DMS79 (cell line): Measurements from ENCODE around the gene SKOR2.
"Not testable (repeated sequence)": the region's sequence is repeated elsewhere in the genome, so short reads cannot be mapped to it uniquely, and the experiment has no call there.

Experiments used
- DNase-seq: peaks from one replicate; lab custom pipeline; 2025; lab: John Stamatoyannopoulos, UW

The SKOR2 gene

GRCh38 chr18:47254341-47254939, 3.0 kb upstream of the SKOR2 start:
- no peak for DNase-seq

DNA sequence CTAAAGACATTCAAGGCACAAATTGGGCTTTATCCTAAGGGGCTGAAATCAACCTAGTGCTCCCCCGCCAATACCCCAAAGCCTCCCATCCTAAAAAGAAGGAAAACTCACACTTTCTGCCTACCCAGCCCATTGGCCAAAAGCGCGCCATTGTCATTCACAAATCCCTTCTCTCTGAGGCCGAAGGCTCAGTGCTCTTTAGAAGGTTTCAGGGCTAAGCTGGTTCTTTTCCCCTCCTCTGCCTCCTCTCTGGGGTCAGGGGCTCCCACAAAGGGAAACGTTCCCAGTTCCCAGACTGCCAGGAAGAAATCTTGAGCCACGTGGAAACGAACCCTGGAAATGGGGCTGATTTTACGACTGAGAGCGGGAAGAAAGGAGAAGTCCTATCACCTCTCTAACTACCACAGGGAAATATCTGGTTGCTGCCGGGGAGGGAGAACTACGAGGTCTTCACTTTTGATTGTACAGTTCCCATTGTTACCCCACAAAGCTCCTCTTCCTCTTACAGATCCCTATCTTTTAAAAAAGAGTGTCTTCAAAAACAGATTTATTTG, 1.7 kb upstream of the SKOR2 start:
- no peak for DNase-seq

GRCh38 chr18:47250391-47251046, 941 bp downstream of the SKOR2 start:
- no peak for DNase-seq

DNA sequence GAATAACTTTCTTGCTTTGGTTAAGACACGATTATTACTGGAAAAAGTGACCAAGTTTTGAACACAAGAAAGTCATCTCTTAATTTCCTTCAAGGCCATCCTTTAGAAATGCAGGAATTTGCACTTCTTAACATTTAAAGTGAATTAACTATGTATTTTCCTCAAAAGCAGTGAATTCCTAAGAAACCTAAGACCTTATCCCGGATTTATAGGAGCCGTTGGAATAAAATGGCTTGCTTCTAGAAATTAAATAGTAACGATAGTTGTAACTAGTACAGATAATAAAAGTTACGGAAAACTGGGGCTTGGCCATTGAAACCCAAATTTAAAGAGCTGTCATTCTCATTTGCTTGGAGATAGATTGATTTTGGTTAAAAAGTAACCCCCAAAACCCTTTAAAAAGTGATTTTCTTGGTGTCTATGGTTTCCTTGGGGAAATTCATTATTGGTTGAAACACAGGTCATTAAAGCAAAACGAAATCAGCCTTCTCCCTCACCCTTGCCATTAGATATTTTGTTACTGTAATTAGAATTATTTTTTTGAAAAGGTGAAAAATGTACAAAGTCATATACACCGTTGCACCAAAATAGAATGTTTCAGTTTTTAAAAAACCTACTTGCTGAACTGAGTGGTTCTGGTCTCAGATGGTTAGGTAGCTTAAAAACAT, 2.0 kb downstream of the SKOR2 start:
- DNase-seq, result no peak

DNA sequence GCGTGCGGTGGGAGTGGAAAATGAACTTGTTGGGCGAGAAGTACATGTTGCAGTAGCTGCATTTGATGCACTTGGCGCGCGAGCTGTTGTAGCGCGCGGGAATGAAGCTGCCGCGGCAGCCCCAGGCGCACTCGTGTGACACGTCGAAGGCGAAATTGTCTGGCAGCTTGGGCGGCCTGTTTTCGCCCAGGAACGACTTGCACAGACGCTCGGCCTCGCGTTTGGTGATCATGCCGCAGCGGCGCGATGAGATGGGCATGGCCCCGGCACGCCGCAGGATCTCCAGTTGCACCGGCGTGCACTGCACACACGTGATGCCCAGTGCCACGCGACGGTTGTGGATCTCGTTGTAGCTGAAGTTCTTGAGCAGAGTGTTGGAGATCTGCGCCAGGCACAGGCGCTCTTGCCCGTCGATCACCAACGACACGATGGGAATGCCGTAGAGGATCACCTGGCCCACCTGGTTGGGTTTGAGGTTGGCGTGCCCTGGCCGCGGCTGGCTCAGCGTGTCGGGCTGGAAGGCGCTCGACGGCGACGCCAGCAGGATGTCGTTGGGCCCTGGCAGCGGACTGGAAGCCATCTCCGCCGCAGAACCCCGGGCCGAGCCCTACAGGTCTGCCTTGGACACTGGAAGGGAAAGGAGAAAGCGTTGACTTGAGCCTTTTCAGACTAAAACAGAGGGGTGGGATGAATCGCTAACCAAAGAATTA, 2.7 kb downstream of the SKOR2 start:
- no peak for DNase-seq

GRCh38 chr18:47248115-47248603, 3.3 kb downstream of the SKOR2 start:
- no peak for DNase-seq

GRCh38 chr18:47247416-47248114, 3.9 kb downstream of the SKOR2 start:
- no peak for DNase-seq

GRCh38 chr18:47247036-47247415, 4.4 kb downstream of the SKOR2 start:
- DNase-seq, result no peak

DNA sequence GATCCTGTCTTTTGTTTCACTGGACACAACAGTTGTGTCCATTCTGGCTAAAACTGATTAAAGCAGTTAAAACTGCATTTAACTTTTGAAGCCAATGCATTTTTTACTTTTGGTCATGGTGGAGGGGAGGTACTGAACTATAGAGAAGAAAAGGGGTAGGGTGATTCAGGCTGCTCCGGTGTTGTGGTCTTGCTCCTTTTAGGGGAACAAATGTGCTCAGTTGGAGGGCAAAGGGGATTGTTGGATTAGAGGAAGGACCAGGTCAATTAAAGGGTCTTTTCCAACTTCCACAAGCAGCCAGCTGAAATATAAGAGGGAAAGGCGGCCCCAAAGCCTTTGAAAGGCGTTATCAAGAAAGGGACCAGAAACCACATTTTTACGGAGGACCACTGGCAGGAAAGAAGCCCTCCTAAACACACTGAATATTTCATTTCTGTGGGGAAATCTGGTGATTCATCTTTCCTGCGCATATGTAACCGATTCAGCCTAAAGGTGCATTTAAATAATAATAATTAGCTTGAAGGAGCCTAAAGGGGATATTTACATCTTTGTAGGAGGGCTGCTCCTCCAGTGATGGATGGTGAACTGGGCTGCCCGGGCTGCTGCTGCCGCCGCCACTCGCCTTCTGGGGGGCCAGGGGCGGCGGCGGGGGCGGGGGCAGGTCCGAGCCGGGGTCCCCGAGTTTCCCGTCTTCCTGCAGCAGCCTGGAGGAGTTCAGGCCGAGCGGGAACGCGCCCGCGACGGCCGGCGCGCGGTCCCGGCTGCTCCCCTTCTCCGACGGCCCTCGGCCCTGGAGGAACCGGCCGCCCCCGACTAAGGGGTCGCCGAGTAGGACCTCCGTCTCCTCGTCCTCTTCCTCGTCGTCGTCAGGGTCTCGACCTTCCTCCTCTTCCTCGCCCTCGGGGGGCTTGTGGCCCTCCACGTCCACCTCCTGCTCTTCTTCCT, 5.2 kb downstream of the SKOR2 start:
- no peak for DNase-seq

DNA sequence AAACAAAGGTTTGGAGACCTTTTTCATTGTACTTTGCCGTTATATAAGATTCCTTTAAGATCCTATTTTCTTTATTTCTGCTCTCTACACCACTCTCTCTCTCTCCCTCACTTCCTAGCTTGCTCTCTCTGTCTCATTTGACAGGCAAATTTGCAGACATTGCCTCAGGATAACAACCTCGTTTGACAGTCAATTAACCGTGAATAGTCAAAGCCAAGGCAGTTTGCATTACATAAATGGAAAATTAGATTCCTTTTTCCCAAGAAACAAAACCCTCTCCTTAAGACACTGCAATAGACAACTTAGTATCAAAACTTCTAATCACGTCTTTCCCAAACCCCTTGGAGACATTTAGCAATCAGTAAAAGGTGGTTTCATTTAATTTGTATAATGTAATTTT, 7.4 kb downstream of the SKOR2 start:
- no peak for DNase-seq

DNA sequence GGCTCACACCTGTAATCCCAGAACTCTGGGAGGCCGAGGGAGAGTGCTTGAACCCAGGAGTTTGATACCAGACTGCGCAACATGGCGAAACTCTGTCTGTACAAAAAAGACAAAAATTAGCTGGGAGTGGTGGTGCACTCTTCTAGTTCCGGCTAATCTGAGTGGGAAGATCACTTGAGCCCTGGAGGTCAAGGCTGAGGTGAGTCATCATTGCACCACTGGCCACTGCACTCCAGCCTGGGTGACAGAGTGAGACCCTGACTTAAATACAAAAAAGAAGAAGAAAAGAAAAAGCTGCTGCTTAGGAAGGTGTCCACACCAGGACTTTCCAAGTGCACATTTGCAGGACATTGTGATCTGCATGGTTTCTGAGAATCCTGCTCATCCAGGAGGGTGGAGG, 16.4 kb downstream of the SKOR2 start:
- DNase-seq, result no peak

GRCh38 chr18:47226660-47227059, 24.8 kb downstream of the SKOR2 start:
- no peak for DNase-seq

GRCh38 chr18:47215554-47216138, 35.8 kb downstream of the SKOR2 start:
- peak; percentile 16 for DNase-seq

DNA sequence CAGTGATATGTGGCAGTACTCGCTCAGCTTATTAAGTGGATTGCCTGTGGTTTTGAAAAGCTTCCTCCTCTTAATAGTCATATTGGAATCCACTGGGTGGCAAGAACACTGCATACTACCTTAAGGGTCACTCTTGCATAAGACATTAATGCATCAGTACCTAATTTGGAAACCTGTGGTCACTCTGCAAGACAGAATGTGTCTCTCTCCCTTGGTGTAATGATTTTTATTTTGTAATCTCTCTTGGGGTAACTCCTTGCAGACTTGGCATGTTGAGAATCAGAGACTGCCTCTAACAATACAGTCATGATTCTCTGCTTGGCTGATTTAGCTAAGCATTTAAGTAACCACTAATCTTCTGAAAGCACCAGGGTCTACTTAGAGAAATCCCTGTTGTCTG, 42.3 kb downstream of the SKOR2 start:
- DNase-seq, result no peak

DNA sequence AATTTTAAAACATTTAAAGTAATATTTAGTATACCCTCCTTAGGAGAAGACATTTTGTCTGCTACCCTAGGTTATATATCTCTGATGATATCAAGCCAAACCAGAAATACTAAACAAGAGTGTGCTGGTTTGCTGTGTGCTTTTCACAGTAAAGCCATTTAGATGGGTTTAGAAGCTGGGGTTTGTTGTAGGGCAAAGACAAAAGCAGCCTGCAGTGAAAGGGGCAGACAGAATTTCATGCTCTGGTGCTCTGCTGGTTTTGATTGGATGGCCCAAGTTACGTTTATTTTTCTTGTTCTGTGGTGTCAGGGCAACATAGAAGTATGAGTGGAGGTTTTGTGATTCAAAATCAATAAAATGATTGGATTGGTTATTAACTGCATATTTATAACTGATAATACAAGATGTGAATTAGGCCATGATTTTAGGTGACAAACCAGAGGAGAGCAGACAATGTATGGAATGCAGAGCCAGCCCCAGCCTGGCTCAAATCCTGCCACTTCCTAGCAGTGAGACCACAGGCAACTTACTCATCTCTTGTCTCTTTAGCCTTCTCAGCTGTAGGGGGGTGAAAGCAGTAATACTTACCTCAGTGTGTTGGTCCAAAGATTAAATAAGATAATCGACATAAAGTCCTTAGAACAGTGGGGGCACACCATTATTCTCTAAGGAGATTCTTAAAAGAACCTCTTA, 44.4 kb downstream of the SKOR2 start:
- no peak for DNase-seq

DNA sequence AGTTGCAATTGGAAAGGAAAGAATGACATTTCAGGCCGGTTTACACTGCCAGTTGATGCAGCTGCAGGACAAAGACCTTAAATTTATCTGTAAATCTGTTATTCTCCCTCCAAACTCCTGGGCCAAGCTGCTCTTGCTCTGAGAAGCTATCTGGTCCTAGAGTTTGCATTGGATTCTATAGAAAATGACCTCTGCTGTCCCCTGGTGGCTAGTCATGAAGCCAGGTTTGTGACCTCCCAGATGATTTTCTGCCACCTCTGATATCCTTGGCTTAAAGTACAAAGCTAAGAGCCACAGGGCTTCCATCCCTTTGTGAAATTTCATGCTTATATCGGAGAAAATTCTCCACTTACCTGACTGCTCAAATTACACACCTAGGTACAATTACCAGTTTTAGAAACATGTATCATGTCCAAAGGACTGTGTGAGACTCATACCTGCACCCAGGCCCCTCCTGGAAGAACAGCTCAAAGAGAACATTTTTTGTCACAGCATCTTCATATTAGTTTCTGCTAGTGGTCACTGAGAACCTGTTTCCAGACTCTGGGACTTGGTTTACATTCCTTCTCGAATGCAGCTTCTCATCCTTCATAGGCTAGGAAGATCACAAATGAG, 46.4 kb downstream of the SKOR2 start:
- DNase-seq, result no peak

DNA sequence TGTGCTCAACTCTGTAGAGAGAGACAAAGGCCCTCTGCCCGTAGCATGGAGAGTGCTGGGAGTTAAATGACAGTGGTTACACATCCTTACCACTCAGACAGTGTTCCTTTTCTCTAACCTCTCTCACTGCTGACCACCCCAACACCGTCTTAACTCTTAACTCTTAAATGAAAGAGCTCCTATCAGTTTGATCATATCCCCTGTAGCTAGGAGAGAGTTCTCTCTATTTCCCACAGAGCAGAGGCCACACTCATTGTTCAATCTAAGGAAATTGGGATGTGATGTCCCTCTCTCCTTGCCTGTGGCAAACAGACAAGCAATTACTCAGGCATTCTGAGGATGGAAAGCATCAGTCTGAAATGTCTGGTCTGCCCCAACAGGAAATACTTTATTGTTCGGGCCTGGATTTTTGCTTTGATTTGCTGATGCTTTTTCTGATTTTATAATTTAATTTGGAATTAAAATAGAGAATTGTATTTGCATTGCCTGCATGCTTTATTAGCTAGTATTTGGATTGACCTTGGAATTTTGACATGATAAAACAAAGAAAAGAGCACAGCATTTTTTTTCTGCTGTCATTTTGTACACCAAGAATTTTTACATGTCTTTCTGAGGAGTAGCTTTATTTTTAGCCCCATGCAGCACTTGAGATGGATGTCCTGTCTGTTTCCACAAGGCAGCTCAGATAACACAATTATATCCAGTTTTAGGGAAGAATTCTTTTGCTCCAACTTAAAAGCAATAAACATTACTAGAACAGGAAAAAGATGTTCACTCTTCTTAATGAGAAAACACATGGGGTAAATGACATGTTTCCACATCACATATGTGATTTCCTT, 47.6 kb downstream of the SKOR2 start:
- DNase-seq, result no peak

DNA sequence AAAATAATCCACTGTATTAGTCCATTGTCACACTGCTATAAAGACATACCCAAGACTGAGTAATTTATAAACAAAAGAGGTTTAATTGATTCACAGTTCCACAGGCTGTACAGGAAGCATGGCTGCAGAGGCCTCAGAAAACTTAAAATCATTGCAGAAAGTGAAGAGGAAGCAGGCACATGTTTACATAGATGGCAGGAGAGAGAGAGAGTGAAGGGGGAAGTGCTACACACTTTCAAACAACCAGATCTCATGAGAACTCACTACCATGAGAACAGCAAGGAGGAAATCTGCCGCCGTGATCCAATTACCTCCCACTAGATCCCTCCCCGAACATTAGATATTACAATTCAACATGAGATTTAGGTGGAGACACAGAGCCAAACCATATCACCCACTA, 55.5 kb downstream of the SKOR2 start:
- DNase-seq, result not testable (repeated sequence)
